ENCODE data around the gene XRCC1. TPM values are rescaled to one million over a fixed set of nuclear protein-coding genes. Genes with fewer than 3 reads are reported as not detected.
"Not testable (repeated sequence)": the region's sequence is repeated elsewhere in the genome, so short reads cannot be mapped to it uniquely, and the experiment has no call there.

Gene XRCC1
- total and polyA plus RNA-seq, 7 donors: 8.8 to 31.8 (median 19.9) TPM

- no peaks in the 10 kb centered on the region for H3K9me3 ChIP-seq
- 93 to 94% methylated on average over 23 of the region's 23 CpGs for WGBS, 2 donors
- TF ChIP-seq POLR2AphosphoS5 (IDR thresholded peaks at IDR 0.05) (no peak), CTCF (IDR thresholded peaks at IDR 0.05) (no peak), POLR2A (IDR thresholded peaks at IDR 0.05) (no peak), EP300 (IDR thresholded peaks at IDR 0.05) (no peak)
- H3K27ac ChIP-seq: no peak overlapping the region
- H3K4me3 ChIP-seq: no peak overlapping the region
- peak; percentile 58 for DNase-seq
- H3K36me3 ChIP-seq: peaks cover 19 to 79% (median 41%) of the 10 kb centered on the region in 4 donors
- intact Hi-C loops (cut with DNase I): no loop called here
- no peaks in the 10 kb centered on the region for H3K4me1 ChIP-seq
- no peaks in the 10 kb centered on the region for H3K27me3 ChIP-seq
Measured at GRCh38 chr19:43551399-43552197, 23.7 kb downstream of the XRCC1 start.

GRCh38 chr19:43548706-43549105 lies 26.6 kb downstream of the XRCC1 start:
- Histone ChIP-seq H3K4me3 (no peak overlapping the region), H3K36me3 (peaks cover 19 to 75% (median 45%) of the 10 kb centered on the region in 4 donors), H3K27me3 (no peaks in the 10 kb centered on the region), H3K27ac (no peak overlapping the region), H3K9me3 (no peaks in the 10 kb centered on the region), H3K4me1 (no peaks in the 10 kb centered on the region)
- TF ChIP-seq POLR2A (IDR thresholded peaks at IDR 0.05) (no peak), EP300 (IDR thresholded peaks at IDR 0.05) (no peak), POLR2AphosphoS5 (IDR thresholded peaks at IDR 0.05) (no peak), CTCF (IDR thresholded peaks at IDR 0.05) (no peak)
- intact Hi-C loops (cut with DNase I): no loop called here
- no peak for DNase-seq
- WGBS, 2 donors: 89 to 93% methylated on average over 2 of the region's 2 CpGs

GRCh38 chr19:43547926-43548325 lies 27.4 kb downstream of the XRCC1 start:
- H3K9me3 ChIP-seq; H3K4me3 ChIP-seq; intact Hi-C loops (cut with DNase I); H3K4me1 ChIP-seq; H3K27me3 ChIP-seq; DNase-seq; H3K27ac ChIP-seq: not testable (repeated sequence)
- WGBS, 2 donors: 90 to 94% methylated on average over 20 of the region's 24 CpGs
- H3K36me3 ChIP-seq: peaks cover 19 to 75% (median 47%) of the 10 kb centered on the region in 4 donors

GRCh38 chr19:43546581-43546980 lies 28.7 kb downstream of the XRCC1 start:
- intact Hi-C loops (cut with DNase I): no loop called here
- DNase-seq: no peak
- Histone ChIP-seq H3K4me3 (no peak overlapping the region), H3K27ac (no peak overlapping the region), H3K4me1 (no peaks in the 10 kb centered on the region), H3K36me3 (peaks cover 13 to 76% (median 38%) of the 10 kb centered on the region in 4 donors), H3K27me3 (no peaks in the 10 kb centered on the region), H3K9me3 (no peaks in the 10 kb centered on the region)
- 98 to 100% methylated on average over 3 of the region's 3 CpGs for WGBS, 2 donors
- TF ChIP-seq POLR2AphosphoS5 (IDR thresholded peaks at IDR 0.05): no peak
- no peak for TF ChIP-seq CTCF (IDR thresholded peaks at IDR 0.05)
- no peak for TF ChIP-seq POLR2A (IDR thresholded peaks at IDR 0.05)
- TF ChIP-seq EP300 (IDR thresholded peaks at IDR 0.05): no peak

GRCh38 chr19:43545981-43546380 lies 29.3 kb downstream of the XRCC1 start:
- no peaks in the 10 kb centered on the region for H3K27me3 ChIP-seq
- no peak overlapping the region for H3K4me3 ChIP-seq
- intact Hi-C loops (cut with DNase I): no loop called here
- TF ChIP-seq POLR2AphosphoS5 (IDR thresholded peaks at IDR 0.05) (no peak), EP300 (IDR thresholded peaks at IDR 0.05) (no peak), POLR2A (IDR thresholded peaks at IDR 0.05) (no peak), CTCF (IDR thresholded peaks at IDR 0.05) (no peak)
- no peaks in the 10 kb centered on the region for H3K9me3 ChIP-seq
- no peaks in the 10 kb centered on the region for H3K4me1 ChIP-seq
- no peak for DNase-seq
- no peak overlapping the region for H3K27ac ChIP-seq
- H3K36me3 ChIP-seq: peaks cover 7 to 76% (median 34%) of the 10 kb centered on the region in 4 donors
- WGBS, 2 donors: 88 to 90% methylated on average over 2 of the region's 2 CpGs
